HG03575 (cell line): ENCODE measurements around the gene FBXL19.

Source experiments
- ATAC-seq: cut with Tn5 transposase; IDR thresholded peaks from one replicate; pipeline ENCODE4 v1.9.1; 2021; ENCODE audit not compliant: unreplicated experiment, insufficient number of reproducible peaks, low FRiP score; ENCODE audit errors: extremely low read depth

Gene FBXL19

DNA sequence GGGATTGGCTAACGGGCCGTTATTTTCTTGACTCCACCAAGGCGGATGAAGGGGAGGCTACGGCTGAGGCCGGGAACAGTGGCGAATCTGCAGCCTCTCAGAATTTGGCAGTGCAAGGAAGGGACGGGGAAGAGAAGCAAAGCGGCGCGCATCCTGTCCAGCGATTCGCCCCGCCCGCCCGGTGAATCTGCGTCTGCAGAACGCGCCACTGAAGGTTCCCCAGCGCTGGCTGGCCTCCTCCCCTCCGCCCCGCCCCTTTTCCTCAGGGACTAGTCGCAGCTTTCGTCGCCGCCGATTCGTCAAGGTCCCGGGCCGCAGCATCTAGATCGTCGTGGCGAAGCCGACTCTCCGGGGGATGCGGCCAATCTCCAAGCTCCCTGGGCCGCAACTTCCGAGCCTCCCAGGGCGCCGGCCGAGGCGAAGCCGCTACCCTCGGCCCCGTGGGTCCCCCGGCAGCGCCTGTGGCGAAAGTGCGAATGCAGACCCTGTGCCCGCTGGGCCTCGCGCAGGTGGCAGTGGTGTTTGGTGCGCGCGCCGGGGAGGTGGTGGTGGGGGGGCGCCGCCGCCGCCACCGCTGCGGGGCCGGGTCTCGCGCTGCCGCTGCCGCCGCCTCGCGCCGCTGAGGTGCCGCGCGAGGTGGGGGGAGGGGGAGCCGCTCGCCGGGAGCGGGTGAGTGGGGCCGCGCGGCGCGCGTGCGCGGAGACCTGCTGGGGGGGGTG lies 34.2 kb downstream of the FBXL19 start, which contains the start of gene SETD1A:
TSS of gene SETD1A (plus strand) at position 299 of the 719 bp plus-strand sequence. CDS start 978 bp downstream, outside the sequence.
- ATAC-seq: peak; percentile 38

DNA sequence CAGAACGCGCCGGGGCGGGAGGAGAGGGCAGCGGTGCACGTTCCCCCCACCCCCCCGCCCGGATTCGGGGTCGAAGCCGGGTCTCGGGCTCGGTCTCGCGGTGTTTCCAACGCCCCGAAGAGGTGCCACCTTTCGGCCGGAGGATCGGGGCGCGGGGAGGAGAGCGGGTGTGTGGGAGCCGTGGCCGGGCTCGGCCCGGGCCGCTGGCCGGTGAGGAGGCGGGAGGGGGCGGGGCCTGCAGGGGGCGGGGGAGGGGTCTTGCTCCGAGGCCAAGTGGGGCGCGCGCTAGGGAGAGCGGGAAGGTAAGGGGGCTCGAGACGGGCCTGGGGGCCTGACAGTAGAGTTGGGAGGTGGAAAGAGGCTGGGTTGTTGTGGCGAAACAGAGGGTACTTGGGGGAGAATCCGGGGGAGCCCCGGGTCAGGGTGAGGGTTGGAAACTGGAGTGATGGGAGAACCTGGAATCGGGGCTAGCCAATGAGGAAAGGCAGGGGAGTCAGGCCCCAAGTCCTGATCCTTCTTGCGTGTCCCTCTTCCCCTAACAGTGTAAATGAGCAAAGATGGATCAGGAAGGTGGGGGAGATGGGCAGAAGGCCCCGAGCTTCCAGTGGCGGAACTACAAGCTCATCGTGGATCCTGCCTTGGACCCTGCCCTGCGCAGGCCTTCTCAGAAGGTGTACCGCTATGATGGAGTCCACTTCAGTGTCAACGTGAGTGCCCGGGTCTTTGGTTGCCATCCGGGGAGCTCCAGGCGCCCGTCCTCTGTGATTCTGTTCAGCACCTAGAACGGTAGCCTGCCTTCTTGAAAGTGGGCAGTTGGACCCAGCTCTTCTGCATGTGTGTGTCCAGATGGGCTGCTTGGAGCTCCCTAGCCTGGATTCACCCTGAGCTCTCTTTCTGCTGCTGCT lies 35.1 kb downstream of the FBXL19 start:
- ATAC-seq: no peak

DNA sequence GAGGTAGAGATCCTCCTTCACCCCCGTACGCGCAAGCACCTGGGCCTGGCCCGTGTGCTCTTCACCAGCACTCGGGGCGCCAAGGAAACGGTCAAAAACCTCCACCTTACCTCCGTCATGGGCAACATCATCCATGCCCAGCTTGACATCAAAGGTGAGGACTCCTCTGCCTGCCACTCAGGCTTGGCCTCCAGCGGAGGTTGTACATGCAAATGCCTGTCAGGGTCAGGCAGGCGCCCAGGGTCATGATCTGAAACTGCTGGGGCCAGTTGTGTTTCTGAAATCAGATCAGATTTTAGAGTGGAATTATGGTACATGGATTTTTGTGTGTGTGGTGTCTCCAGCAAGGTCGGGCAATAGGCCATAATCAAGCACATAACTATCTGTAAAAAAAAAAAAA lies 38.0 kb downstream of the FBXL19 start:
- no peak for ATAC-seq

DNA sequence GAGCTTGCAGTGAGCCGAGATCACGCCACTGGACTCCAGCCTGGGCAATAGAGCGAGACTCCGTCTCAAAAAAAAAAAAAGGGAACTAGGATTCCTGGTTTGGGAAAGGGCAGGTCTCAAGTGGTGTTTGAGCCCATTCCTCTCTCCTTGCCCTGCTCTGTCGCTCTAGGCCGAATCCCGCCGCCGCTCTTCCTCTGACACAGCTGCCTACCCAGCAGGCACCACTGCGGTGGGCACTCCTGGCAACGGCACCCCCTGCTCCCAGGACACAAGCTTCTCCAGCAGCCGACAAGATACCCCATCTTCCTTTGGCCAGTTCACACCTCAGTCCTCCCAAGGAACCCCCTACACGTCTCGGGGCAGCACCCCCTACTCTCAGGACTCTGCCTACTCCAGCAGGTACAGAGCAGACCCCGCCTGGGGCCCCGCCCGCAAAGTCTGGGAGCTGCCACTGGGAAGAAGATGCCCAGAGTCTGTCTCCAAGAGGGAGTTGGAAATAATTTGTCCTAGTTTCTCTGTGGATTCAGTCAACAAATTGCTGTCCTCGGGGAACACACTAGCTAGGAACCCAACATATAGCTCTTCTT lies 40.6 kb downstream of the FBXL19 start:
- ATAC-seq: no peak

DNA sequence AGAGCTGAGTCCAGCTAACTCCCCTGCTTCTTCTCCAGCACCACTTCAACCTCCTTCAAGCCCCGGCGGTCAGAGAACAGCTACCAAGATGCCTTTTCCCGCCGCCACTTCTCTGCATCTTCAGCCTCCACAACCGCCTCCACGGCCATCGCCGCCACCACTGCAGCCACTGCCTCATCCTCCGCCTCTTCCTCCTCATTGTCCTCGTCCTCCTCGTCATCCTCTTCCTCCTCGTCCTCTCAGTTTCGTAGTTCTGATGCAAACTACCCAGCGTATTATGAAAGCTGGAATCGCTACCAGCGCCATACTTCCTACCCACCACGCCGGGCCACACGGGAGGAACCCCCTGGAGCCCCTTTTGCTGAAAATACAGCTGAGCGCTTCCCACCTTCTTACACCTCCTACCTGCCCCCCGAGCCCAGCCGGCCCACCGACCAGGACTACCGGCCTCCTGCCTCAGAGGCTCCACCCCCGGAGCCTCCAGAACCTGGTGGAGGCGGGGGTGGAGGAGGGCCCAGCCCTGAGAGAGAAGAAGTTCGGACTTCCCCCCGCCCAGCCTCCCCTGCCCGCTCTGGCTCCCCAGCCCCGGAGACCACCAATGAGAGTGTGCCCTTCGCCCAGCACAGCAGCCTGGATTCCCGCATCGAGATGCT lies 41.3 kb downstream of the FBXL19 start:
- no peak for ATAC-seq

DNA sequence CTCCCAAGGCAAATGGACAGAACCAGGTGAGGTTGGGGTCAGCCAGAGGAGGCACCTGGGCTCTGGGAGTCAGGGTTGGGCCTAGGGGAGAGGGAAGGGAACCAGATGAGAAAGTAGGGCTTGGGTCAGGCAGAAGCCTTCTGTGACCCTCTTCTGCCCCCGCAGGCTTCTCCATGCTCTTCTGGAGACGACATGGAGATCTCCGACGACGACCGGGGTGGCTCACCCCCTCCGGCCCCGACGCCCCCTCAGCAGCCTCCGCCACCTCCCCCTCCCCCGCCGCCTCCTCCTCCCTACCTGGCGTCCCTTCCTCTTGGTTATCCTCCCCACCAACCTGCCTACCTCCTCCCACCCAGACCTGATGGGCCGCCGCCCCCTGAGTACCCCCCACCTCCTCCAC lies 42.1 kb downstream of the FBXL19 start:
- no peak for ATAC-seq

DNA sequence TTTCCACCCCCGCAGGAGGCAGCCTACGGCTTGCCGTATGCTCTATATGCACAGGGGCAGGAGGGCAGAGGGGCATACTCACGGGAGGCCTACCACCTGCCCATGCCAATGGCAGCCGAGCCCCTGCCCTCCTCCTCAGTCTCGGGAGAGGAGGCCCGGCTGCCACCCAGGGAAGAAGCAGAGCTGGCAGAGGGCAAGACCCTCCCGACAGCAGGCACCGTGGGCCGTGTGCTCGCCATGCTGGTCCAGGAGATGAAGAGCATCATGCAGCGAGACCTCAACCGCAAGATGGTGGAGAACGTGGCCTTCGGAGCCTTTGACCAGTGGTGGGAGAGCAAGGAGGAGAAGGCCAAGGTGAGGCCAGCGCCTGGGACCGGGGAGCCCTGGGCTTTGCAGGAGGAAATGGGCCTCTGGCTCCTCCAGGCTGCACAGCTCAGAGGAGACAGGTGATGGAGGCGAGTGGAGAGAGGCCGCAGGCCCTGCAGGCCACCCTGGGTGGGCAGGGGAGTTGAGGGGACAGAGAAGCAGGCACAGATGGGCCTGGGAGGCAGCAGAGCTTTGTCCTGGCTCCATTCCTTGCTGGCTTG lies 42.8 kb downstream of the FBXL19 start:
- ATAC-seq: no peak

DNA sequence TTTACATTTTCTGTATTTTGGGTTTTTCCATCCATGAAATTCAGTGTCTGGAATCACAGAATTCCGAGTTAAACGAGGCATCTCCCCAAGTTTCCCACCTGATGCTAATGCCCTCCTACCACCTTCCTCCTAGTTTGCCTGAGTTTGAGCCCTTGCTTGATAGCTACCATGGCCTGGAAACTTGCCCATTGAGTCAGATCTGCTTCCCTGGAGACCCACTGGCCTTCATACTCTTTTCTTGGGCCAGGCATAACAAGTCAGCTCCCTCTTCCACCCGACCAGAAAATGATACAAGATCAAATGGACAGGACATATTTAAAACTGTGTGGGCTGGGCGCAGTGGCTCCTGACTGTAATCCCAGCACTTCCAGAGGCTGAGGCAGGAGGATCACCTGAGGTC lies 44.4 kb downstream of the FBXL19 start:
- ATAC-seq: no peak

DNA sequence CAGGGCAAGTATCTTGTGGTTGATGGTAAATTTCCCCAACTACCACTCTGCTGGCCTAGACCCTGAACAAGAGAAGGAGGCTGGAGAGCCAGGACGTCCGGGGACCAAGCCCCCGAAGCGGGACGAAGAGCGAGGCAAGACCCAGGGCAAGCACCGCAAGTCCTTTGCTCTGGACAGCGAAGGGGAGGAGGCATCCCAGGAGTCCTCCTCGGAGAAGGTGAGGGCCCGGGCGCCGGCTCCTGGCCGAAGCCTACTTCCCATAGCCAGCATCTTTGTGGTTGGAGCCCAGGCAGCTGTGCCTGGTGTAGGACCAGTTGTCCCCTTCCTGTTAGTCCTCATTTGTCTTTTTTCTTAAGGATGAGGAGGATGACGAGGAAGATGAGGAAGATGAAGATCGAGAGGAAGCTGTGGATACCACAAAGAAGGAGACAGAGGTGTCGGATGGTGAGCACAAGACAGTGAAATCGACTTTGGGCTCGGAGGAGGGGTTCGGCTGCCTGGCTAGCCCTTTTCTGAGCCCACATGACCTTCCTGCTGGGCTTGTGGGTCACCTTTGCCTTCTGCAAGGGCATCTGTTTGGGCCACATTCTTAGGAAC lies 46.0 kb downstream of the FBXL19 start:
- no peak for ATAC-seq

DNA sequence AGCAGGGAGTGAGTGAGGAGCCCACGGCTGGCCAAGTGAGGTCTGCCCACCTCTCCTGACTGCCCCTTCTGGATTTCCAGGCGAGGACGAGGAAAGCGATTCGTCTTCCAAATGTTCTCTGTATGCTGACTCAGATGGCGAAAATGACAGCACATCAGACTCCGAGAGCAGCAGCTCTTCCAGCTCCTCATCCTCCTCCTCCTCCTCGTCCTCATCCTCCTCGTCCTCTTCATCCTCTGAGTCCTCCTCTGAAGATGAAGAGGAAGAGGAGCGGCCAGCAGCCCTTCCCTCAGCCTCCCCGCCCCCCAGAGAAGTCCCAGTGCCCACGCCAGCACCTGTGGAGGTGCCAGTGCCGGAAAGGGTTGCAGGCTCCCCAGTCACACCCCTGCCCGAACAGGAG lies 47.9 kb downstream of the FBXL19 start:
- no peak for ATAC-seq

DNA sequence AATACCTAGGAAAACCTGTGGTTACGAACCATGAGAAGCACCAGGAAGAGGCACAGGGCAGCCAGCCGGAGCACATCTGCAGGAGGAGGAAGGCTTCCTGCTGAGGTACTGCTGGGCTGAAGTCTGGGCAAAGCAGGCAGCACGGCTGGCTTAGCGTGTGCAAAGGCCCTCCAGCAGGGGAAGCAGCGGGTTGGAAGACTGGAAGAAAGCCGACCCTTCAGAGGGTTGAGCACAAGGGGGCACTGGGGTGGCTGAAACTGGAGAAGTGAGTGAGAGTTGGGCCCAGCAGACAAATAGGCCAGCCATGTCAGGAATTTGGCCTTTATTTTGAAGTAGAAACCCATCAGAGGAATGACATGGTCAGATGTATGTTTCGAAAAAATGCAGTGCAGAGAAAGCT lies 49.5 kb downstream of the FBXL19 start:
- no peak for ATAC-seq

DNA sequence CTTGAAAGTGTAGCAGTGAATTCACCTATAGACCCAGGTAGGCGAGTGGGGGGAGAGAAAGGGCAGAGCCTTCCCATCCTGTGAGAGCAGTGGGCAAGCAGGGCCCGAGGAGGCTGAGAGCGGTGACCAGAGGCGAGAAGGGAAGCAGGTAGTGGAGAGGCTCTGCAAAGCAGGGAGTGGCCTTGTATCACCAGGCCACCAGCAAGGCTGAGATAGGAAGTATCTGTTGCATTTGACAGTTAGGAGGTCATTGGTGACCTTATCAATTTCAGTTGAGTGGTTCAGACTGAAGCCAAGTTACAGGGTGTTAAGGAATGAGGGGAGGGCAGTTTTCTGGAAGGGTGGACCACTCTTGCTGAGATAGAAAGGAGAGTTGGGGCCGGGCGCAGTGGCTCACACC lies 51.0 kb downstream of the FBXL19 start:
- ATAC-seq: no peak

DNA sequence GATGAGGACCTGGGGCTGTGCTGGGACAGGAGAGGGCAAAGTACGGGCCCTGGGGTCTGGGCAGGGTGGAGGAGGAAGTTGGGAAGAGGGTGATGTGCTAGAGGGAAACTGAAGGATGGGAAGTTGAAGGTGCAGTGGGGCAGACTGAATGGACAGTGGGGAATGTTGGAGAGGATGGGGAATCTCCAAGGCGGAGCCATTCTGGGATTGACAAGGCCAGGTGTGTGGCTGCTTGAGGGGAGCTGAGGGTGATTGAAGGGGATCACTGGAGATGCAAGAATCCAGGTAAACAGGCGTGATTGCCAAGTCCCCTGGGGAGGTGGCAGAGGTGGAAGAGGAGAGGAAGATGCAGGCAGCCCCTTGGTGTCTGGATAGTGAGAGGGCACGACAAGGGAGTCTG lies 53.1 kb downstream of the FBXL19 start:
- ATAC-seq: no peak

DNA sequence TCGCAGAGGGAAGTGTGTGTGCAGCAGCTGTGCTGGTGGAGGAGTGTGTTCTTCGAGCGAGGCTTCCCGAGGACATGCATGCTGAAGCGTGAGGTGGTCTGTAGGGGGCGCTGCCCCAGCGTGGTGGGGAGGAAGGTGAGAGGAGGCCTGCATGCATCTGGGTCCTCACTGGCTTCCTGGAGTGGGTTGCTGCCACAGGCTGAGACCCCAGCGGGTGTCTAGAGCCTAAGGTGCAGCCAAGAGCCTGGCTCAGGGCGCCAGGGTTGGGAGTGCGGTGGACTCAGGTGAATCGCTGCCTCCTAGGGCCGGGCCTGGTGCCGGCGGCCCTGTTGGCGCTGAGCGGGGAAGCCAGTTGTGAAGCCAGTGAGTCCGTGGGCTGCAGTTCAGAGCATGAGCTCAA lies 54.1 kb downstream of the FBXL19 start:
- no peak for ATAC-seq

DNA sequence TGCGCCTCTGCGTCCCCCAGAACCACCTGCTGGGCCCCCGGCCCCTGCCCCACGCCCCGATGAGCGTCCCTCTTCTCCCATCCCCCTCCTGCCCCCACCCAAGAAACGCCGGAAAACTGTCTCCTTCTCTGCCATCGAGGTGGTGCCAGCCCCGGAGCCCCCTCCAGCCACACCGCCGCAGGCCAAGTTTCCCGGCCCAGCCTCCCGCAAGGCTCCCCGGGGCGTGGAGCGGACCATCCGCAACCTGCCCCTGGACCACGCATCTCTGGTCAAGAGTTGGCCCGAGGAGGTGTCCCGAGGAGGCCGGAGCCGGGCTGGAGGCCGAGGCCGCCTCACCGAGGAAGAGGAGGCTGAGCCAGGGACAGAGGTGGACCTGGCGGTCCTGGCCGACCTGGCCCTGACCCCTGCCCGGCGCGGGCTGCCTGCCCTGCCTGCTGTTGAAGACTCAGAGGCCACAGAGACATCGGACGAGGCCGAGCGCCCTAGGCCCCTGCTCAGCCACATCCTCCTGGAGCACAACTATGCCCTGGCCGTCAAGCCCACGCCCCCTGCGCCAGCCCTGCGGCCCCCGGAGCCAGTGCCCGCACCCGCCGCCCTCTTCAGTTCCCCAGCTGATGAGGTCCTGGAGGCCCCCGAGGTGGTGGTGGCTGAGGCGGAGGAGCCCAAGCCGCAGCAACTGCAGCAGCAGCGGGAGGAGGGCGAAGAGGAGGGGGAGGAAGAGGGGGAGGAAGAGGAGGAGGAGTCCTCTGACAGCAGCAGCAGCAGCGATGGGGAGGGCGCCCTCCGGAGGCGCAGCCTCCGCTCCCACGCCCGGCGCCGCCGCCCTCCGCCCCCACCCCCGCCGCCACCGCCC lies 56.0 kb downstream of the FBXL19 start:
- no peak for ATAC-seq

DNA sequence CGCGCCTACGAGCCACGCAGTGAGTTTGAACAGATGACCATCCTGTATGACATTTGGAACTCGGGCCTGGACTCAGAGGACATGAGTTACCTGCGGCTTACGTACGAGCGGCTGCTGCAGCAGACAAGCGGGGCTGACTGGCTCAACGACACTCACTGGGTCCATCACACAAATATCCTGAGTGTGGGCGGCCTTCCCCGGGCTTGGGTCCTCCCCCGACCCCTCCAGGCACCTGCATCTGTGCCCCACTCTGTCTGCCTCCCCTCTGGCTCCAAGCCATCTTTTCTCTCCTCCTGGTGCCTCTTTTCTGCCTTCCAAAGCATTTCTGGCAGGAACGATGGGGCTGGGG lies 56.6 kb downstream of the FBXL19 start:
- no peak for ATAC-seq

DNA sequence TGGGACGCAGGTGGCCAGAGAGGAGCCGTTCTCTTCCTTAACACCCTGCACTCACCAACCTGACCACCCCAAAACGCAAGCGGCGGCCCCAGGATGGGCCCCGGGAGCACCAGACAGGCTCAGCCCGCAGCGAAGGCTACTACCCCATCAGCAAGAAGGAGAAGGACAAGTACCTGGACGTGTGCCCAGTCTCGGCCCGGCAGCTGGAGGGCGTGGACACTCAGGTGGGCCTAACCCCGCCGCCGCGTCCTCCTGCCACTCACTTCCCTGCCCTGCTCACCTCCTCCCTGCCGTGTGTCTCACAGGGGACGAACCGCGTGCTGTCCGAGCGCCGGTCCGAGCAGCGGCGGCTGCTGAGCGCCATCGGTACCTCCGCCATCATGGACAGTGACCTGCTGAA lies 57.1 kb downstream of the FBXL19 start:
- no peak for ATAC-seq

DNA sequence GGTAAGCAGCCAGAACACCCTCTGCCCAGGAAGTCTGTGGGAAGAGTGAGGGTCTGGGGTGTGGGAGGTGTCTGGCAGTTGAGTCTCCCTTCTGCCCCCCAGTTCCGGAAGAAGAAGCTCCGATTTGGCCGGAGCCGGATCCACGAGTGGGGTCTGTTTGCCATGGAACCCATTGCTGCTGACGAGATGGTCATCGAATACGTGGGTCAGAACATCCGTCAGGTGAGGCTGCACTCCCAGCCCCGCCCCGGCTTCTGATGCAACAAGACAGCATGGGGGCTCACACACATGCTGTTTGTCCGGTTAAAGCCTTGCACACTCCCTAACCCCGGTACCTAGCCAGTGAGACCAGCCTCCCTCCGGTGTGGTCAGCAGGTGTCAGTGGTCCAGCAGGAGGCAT lies 57.6 kb downstream of the FBXL19 start:
- no peak for ATAC-seq
